Subcutaneous adipose tissue (tissue), 4 donors: ENCODE measurements around the gene MEF2D. TPM values are rescaled to one million over a fixed set of nuclear protein-coding genes. Genes with fewer than 3 reads are reported as not detected.

Experiments
- total RNA-seq, 4 donors: library from RNA; depleted of rRNA; stranded (reverse); fragments of >200 nt; gene quantifications; one replicate each; pipeline ENCODE4 v1.1.0, GENCODE V29; 2016
- TF ChIP-seq, protein P1 (sequence below): fragments of 450-650 bp; IDR thresholded peaks from one replicate; pipeline ENCODE4 v1.5.1; 2016; ENCODE audit warnings: low read depth, mild to moderate bottlenecking, control low read depth, antibody characterized with exemption, moderate library complexity

The MEF2D gene
- total RNA-seq, 4 donors from 2014 or later: 18.9 to 46.5 (median 24.8) TPM

DNA sequence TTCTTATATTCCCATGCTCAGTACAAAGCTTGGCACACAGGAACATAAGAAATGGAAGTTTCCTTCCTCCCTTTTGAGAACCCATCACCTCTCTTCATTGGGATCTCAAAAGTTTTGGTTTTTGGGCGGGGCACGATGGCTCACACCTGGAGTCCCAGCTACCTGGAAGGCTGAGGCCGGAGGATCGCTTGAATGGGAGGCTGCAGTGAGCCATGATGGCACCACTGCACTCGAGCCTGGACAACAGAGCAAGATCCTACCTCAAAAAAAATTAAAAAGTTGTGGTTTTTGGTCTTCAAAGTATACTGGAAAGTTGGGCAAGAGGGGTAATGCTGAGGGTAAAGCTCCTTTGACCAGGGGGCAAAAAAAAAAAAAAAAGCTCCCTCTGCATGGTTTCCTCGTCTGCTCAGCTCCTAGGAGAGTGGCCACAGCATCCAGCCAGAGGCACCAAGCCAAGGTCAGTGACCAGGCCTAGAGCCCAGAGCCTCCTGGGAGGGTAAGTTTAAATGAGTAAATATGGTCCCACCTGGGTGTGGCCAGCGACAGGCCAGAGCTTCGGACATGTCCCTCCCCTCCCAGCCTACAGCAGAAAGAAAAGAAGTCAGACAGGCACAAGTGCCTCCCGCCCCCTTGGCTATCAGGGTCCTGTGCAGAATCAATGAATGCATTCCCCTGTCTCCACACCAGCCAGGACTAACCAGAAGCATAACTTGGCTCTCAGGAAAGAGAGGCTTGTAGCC is 5.0 kb downstream of the MEF2D start:
- TF ChIP-seq, protein P1, sequence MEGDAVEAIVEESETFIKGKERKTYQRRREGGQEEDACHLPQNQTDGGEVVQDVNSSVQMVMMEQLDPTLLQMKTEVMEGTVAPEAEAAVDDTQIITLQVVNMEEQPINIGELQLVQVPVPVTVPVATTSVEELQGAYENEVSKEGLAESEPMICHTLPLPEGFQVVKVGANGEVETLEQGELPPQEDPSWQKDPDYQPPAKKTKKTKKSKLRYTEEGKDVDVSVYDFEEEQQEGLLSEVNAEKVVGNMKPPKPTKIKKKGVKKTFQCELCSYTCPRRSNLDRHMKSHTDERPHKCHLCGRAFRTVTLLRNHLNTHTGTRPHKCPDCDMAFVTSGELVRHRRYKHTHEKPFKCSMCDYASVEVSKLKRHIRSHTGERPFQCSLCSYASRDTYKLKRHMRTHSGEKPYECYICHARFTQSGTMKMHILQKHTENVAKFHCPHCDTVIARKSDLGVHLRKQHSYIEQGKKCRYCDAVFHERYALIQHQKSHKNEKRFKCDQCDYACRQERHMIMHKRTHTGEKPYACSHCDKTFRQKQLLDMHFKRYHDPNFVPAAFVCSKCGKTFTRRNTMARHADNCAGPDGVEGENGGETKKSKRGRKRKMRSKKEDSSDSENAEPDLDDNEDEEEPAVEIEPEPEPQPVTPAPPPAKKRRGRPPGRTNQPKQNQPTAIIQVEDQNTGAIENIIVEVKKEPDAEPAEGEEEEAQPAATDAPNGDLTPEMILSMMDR: no peak

DNA sequence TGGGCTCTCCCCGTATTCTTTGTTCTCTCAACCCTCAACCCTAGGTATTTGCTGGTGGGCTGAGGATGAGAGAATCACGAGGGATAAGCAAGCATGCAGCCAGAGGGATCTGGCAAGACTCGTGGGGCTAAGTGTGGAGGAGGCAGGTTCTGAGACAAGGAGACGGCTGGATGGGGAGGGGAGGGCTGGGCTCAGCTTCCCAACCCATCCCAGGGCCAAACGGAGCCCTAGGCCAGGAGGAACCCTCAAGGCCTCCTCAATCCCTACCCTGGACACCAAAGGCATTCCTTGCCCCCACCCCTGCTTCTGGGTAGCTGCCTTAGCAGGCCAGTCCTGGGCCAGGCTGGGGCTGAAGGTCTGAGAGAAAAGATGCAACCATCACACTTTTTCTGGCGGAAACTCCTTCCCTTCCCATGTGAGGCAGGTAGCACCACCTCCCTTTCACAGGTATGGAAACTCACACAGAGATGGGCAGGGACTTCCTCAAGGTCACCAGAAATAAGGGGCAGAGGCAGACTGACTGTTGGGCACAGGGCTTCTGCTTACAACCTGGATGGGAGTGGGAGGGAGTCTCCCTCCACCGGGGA is 6.2 kb downstream of the MEF2D start:
- TF ChIP-seq, protein P1: no peak

DNA sequence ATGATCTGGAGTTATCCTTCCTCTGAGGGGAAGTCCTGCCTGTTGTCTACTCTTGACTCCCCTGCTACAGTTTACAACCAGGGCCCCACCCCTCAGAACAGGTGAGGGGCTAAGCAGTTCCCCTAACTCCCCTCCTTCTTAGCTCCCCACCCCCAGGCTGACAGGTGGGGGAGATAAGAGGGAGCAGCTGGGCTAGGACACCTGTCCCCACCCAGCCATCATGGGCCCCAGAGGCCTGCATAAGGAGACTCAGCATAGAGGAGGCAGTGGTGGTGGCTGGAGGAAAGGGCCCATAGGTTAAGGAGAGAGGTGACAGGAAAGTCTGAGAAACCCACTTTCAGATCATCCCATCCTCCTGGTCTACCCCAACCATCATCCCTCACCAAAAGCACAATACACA is 6.8 kb downstream of the MEF2D start:
- TF ChIP-seq, protein P1: no peak

- TF ChIP-seq, protein P1: no peak
Measured at GRCh38 chr1:156493154-156493631, 7.4 kb downstream of the MEF2D start.

DNA sequence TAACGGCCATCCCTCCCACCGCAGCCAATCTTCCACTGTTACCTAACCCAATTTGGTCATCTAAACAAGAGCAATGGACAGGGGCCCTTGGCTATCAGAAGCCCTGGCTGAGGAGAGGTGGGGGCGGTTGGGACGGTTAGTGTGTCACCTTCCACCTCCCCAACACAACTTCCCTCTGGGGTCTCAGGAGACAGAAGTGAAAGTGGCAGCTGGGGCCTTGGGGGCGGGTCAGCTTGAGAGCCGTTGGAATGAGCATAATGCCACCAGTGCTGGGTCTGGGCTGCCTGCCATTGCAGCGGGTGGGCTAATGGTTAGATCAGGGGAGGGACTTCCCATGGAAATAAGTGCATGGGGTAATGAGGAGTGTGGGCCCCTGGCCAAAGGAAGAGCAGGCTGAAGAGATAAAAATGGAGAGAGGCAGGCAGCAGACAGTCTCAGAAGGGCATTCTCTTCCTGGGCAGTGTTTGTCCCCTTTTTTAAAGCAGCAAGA is 7.9 kb downstream of the MEF2D start:
- TF ChIP-seq, protein P1: no peak

GRCh38 chr1:156492013-156492590 is 8.5 kb downstream of the MEF2D start:
- TF ChIP-seq, protein P1: no peak
